Mesenchymal stem cell (in vitro differentiated cells and primary cell): ENCODE results near the gene BICD1.

ENCODE experiments used
- DNase-seq: peaks from one replicate; pipeline ENCODE4 v3.0.0-alpha.2; 2013
- H2AFZ ChIP-seq: one replicate; pipeline ENCODE4 v1.6.1; 2013; ENCODE audit warnings: low read depth, mild to moderate bottlenecking, control low read depth, inconsistent platforms, low read length, moderate library complexity
- H2AK5ac ChIP-seq: 2 replicates; pipeline ENCODE4 v1.6.1; 2013; ENCODE audit warnings: low read length, moderate library complexity, mild to moderate bottlenecking, inconsistent platforms; ENCODE audit not compliant: severe bottlenecking
- H2BK120ac ChIP-seq: one replicate; pipeline ENCODE4 v1.6.1; 2013; ENCODE audit warnings: low read depth, mild to moderate bottlenecking, inconsistent platforms, low read length, moderate library complexity
- H2BK12ac ChIP-seq, 2 experiments: one replicate each; pipeline ENCODE4 v1.6.1; 2013; ENCODE audit warnings: inconsistent platforms in 2 of 2, low read length in 2 of 2, mild to moderate bottlenecking in 2 of 2, moderate library complexity in 2 of 2, control low read depth in 1 of 2
- H2BK15ac ChIP-seq: one replicate; pipeline ENCODE4 v1.6.1; 2013; ENCODE audit warnings: mild to moderate bottlenecking, low read depth, inconsistent platforms; ENCODE audit not compliant: poor library complexity, severe bottlenecking
- H2BK5ac ChIP-seq: 2 replicates; pipeline ENCODE4 v1.6.1; 2013; ENCODE audit warnings: low read depth, mild to moderate bottlenecking, low read length, control low read depth, inconsistent platforms; ENCODE audit not compliant: poor library complexity, severe bottlenecking
- H3K14ac ChIP-seq, 2 experiments: one replicate each; pipeline ENCODE4 v1.6.1; 2013; ENCODE audit warnings: inconsistent platforms in 2 of 2, low read length in 2 of 2, control low read depth in 1 of 2, mild to moderate bottlenecking in 1 of 2, moderate library complexity in 1 of 2
- H3K18ac ChIP-seq, 2 experiments: one replicate each; pipeline ENCODE4 v1.6.1; 2013; ENCODE audit warnings: inconsistent platforms in 2 of 2, low read length in 2 of 2, control low read depth in 1 of 2, low read depth in 1 of 2, mild to moderate bottlenecking in 1 of 2
- H3K23ac ChIP-seq, 2 experiments: one replicate each; pipeline ENCODE4 v1.6.1; 2013; ENCODE audit warnings: inconsistent platforms in 2 of 2, low read length in 2 of 2, mild to moderate bottlenecking in 2 of 2, moderate library complexity in 2 of 2, control low read depth in 1 of 2
- H3K27ac ChIP-seq: 2 replicates; pipeline ENCODE4 v1.5.1; 2013; ENCODE audit warnings: mild to moderate bottlenecking, moderate library complexity, low read length, control low read depth, inconsistent platforms; ENCODE audit not compliant: poor library complexity, severe bottlenecking
- H3K27me3 ChIP-seq, 2 experiments: 2 replicates each; pipeline versions ENCODE4 v1.6.1 to v1.7.0; 2013; ENCODE audit warnings: low read length in 2 of 2, mild to moderate bottlenecking in 2 of 2, moderate library complexity in 2 of 2, control low read depth in 1 of 2, inconsistent platforms in 1 of 2; ENCODE audit not compliant: control insufficient read depth in 1 of 2, insufficient read depth in 1 of 2
- H3K36me3 ChIP-seq, 2 experiments: 2 replicates each; pipeline versions ENCODE4 v1.6.1 to v1.7.0; 2013; ENCODE audit warnings: low read length in 2 of 2, control low read depth in 1 of 2, inconsistent platforms in 1 of 2, low read depth in 1 of 2, mild to moderate bottlenecking in 1 of 2; ENCODE audit not compliant: insufficient read depth in 2 of 2, control insufficient read depth in 1 of 2
- H3K4ac ChIP-seq, 2 experiments: one replicate each; pipeline ENCODE4 v1.6.1; 2013; ENCODE audit warnings: inconsistent platforms in 2 of 2, low read length in 2 of 2, mild to moderate bottlenecking in 2 of 2, moderate library complexity in 2 of 2, control low read depth in 1 of 2, low read depth in 1 of 2
- H3K4me1 ChIP-seq: 2 replicates; pipeline ENCODE4 v1.6.1; 2013; ENCODE audit warnings: low read depth, low read length, control low read depth; ENCODE audit not compliant: control insufficient read depth, insufficient read depth
- H3K4me2 ChIP-seq: 2 replicates; pipeline ENCODE4 v1.6.1; 2013; ENCODE audit warnings: low read length, mild to moderate bottlenecking, inconsistent platforms; ENCODE audit not compliant: poor library complexity, severe bottlenecking
- H3K4me3 ChIP-seq, 2 experiments: 2 replicates each; pipeline versions ENCODE4 v1.5.1 to v1.7.0; 2013; ENCODE audit warnings: low read length in 2 of 2, mild to moderate bottlenecking in 2 of 2, control low read depth in 1 of 2, low read depth in 1 of 2; ENCODE audit not compliant: insufficient read depth in 1 of 2
- H3K79me1 ChIP-seq: replicated peaks from 2 replicates; pipeline ENCODE4 v1.6.1; 2013; ENCODE audit warnings: mild to moderate bottlenecking, control low read depth, low read length, inconsistent platforms; ENCODE audit not compliant: poor library complexity, severe bottlenecking
- H3K9ac ChIP-seq: 2 replicates; pipeline ENCODE4 v1.7.0; 2013; ENCODE audit warnings: mild to moderate bottlenecking, low read length, moderate library complexity
- H3K9me3 ChIP-seq: 2 replicates; pipeline ENCODE4 v1.7.0; 2013; ENCODE audit warnings: mild to moderate bottlenecking, low read length; ENCODE audit not compliant: control insufficient read depth
- H4K8ac ChIP-seq: one replicate; pipeline ENCODE4 v1.6.1; 2013; ENCODE audit warnings: inconsistent platforms, mild to moderate bottlenecking, low read length, moderate library complexity
- H4K91ac ChIP-seq: one replicate; pipeline ENCODE4 v1.6.1; 2013; ENCODE audit warnings: mild to moderate bottlenecking, low read length, inconsistent platforms
- WGBS: methylation state at CpG from one replicate; pipeline ENCODE4 v1.1.7; 2013; ENCODE audit warnings: mixed read lengths; 5-methylcytosine and 5-hydroxymethylcytosine counted together

The BICD1 gene

DNA sequence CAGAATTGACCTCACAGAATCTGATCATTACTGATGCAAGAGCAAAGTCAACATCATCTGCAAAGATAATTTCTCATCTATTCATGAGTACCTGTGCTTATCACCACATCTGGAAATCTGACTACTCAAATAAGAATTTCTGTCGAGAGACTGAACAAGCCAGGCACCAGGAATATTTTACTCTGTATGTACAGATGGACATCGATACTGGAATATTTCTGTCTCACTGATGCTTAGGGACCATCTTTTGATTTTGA, 105.2 kb downstream of the BICD1 start:
- no peaks in the 10 kb centered on the region for H3K9me3 ChIP-seq
- no peak overlapping the region for H2AK5ac ChIP-seq
- H3K27me3 ChIP-seq = no peaks in the 10 kb centered on the region
- peaks cover 6 to 9% of the 10 kb centered on the region in 2 experiments for H3K36me3 ChIP-seq
- H3K23ac ChIP-seq = no peak overlapping the region
- no peak overlapping the region for H3K4ac ChIP-seq
- no peak overlapping the region for H4K8ac ChIP-seq
- H2BK15ac ChIP-seq = no peak overlapping the region
- no peak overlapping the region for H3K27ac ChIP-seq
- WGBS = 97% methylated on average over 2 of the region's 2 CpGs
- H2BK5ac ChIP-seq = no peak overlapping the region
- H2BK12ac ChIP-seq = no peak overlapping the region
- peaks cover 7% of the 10 kb centered on the region for H3K4me1 ChIP-seq
- no peak overlapping the region for H3K18ac ChIP-seq
- H3K4me3 ChIP-seq = no peak overlapping the region
- DNase-seq = no peak
- H3K14ac ChIP-seq = no peak overlapping the region
- H4K91ac ChIP-seq = no peak overlapping the region
- no peak overlapping the region for H2AFZ ChIP-seq
- no peak overlapping the region for H3K4me2 ChIP-seq
- H2BK120ac ChIP-seq = no peak overlapping the region
- no peak overlapping the region for H3K9ac ChIP-seq
- peaks cover 21% of the 10 kb centered on the region for H3K79me1 ChIP-seq

DNA sequence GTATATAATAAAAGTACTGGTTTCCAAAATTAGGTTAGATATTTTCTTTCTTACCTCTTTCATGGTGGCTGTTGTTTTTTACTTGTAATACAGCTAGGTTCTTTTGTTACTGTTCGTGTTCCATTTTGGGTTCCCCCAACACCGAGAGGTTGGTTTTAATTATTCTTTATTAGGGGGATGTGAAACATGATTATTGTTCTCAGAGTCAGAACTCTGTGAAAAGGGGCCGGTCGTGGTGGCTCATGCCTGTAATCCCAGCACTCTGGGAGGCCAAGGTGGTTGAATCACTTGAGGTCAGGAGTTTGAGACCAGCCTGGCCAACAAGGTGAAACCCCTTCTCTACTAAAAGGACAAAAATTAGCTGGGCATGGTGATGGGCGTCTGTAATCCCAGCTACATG, 108.1 kb downstream of the BICD1 start:
- H3K27me3 ChIP-seq = no peaks in the 10 kb centered on the region
- no peak overlapping the region for H3K9ac ChIP-seq
- peaks cover 6 to 20% of the 10 kb centered on the region in 2 experiments for H3K36me3 ChIP-seq
- H3K4me3 ChIP-seq = no peak overlapping the region
- H4K91ac ChIP-seq = no peak overlapping the region
- no peak overlapping the region for H2BK120ac ChIP-seq
- no peak overlapping the region for H3K14ac ChIP-seq
- no peak overlapping the region for H3K4ac ChIP-seq
- H2BK15ac ChIP-seq = no peak overlapping the region
- H2BK12ac ChIP-seq = no peak overlapping the region
- H3K79me1 ChIP-seq = peaks cover 18% of the 10 kb centered on the region
- no peak overlapping the region for H3K27ac ChIP-seq
- no peak overlapping the region for H3K18ac ChIP-seq
- no peak overlapping the region for H3K23ac ChIP-seq
- no peaks in the 10 kb centered on the region for H3K9me3 ChIP-seq
- no peak overlapping the region for H3K4me2 ChIP-seq
- no peak overlapping the region for H4K8ac ChIP-seq
- H3K4me1 ChIP-seq = peaks cover 9% of the 10 kb centered on the region
- no peak overlapping the region for H2AFZ ChIP-seq
- no peak for DNase-seq
- no peak overlapping the region for H2AK5ac ChIP-seq
- 97% methylated on average over 5 of the region's 5 CpGs for WGBS
- no peak overlapping the region for H2BK5ac ChIP-seq

- Histone ChIP-seq H3K27ac (peak overlapping the region; percentile 92), H3K9me3 (no peaks in the 10 kb centered on the region), H2BK120ac (no peak overlapping the region), H3K4ac (no peak overlapping the region), H3K4me2 (no peak overlapping the region), H3K27me3 (no peaks in the 10 kb centered on the region), H2BK12ac (no peak overlapping the region), H2BK15ac (no peak overlapping the region), H4K91ac (no peak overlapping the region), H3K14ac (peak overlapping the region in 1 of 2 experiments; percentile 19), H3K79me1 (peaks cover 22% of the 10 kb centered on the region), H3K9ac (no peak overlapping the region), H2AFZ (no peak overlapping the region), H3K4me3 (no peak overlapping the region), H2AK5ac (no peak overlapping the region), H3K18ac (no peak overlapping the region), H3K36me3 (peaks cover 6 to 20% of the 10 kb centered on the region in 2 experiments), H3K23ac (no peak overlapping the region), H4K8ac (no peak overlapping the region), H2BK5ac (no peak overlapping the region), H3K4me1 (peaks cover 7% of the 10 kb centered on the region)
- 57% methylated on average over 9 of the region's 10 CpGs for WGBS
- no peak for DNase-seq
Measured at GRCh38 chr12:32217354-32218310, 111.0 kb downstream of the BICD1 start.

DNA sequence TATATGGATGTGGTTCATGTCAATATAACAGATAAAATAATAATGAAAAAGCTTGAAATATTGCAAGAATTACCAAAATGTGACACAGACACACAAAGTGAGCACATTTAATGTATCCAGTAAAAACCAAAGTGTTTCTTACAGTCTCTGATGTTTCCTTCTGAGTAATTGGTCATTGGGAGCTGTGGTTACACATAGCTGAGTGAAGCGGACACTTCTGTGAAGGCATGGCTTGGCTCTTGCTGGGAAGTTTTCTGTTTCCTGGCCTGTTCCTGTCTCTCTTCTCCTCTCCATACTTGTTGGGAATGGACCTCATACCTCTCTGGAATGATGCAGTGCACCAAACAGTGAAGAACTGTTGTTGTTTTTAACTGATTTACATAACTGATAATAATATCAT, 117.3 kb downstream of the BICD1 start:
- H3K27me3 ChIP-seq = no peaks in the 10 kb centered on the region
- WGBS = 100% methylated on average over 1 of the region's 1 CpG

More for the DNA sequence above, 117.3 kb downstream of the BICD1 start:
- no peak overlapping the region for H3K4ac ChIP-seq
- no peak overlapping the region for H2AFZ ChIP-seq
- DNase-seq = no peak
- no peak overlapping the region for H4K8ac ChIP-seq
- no peak overlapping the region for H3K27ac ChIP-seq
- no peak overlapping the region for H4K91ac ChIP-seq
- no peaks in the 10 kb centered on the region for H3K9me3 ChIP-seq
- H3K4me1 ChIP-seq = peaks cover 2% of the 10 kb centered on the region
- no peak overlapping the region for H2BK5ac ChIP-seq
- no peak overlapping the region for H2BK120ac ChIP-seq
- H3K4me3 ChIP-seq = no peak overlapping the region
- no peak overlapping the region for H2BK15ac ChIP-seq
- no peak overlapping the region for H2BK12ac ChIP-seq
- H3K18ac ChIP-seq = no peak overlapping the region
- no peak overlapping the region for H3K4me2 ChIP-seq
- H3K9ac ChIP-seq = no peak overlapping the region
- H3K14ac ChIP-seq = no peak overlapping the region
- peaks cover 6 to 19% of the 10 kb centered on the region in 2 experiments for H3K36me3 ChIP-seq
- peaks cover 30% of the 10 kb centered on the region for H3K79me1 ChIP-seq
- no peak overlapping the region for H3K23ac ChIP-seq
- H2AK5ac ChIP-seq = no peak overlapping the region
